ENCODE data around the gene KLHL13.
"Not testable (repeated sequence)": the region's sequence is repeated elsewhere in the genome, so short reads cannot be mapped to it uniquely, and the experiment has no call there.

KLHL13 gene, protein sequence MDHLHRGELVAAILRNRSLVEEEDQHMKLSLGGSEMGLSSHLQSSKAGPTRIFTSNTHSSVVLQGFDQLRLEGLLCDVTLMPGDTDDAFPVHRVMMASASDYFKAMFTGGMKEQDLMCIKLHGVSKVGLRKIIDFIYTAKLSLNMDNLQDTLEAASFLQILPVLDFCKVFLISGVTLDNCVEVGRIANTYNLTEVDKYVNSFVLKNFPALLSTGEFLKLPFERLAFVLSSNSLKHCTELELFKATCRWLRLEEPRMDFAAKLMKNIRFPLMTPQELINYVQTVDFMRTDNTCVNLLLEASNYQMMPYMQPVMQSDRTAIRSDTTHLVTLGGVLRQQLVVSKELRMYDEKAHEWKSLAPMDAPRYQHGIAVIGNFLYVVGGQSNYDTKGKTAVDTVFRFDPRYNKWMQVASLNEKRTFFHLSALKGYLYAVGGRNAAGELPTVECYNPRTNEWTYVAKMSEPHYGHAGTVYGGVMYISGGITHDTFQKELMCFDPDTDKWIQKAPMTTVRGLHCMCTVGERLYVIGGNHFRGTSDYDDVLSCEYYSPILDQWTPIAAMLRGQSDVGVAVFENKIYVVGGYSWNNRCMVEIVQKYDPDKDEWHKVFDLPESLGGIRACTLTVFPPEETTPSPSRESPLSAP

DNA sequence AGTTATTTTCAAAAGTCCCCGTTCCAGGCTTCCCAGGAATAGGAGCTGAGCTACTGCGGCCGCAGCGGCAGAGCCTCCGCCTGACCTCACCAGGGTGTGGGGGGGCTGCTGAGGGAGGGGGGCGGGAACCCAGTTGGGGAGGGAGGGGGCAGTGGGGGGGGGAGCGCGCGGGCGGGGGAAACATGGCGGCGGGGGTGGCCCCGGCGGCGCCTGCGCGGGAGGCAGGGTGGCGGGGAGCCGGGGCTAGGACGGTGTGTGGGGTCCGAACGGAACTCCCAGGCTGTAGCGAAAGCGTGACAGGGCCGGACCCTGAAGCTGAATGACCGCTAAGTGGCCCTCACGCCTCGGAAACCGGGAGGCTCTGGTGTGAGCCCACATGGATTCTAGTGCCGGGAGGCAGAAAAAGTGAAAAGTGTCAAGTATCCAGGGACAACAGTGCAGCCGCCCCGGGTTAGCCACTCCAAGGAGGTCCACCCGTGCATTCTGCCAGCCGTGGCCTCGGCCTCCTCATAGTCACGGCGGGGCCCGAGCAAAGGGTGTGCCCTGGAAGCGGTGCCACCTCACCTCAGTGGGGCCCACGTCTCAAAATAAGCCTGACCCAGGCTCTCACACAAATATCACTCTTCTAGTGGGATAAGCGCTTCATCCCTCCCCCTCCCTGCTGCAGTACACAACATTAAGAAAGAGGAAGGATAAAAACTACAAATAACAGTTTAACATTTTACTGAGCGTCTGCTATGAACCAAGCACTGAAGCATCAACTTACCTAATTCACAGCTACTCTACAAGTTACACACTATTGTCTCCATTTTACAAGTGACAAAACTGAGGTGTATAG, at the start of gene KLHL13:
TSS of gene KLHL13 (minus strand) at position 98 of the 838 bp plus-strand sequence. CDS start 88,337 bp downstream, outside the sequence.
- DNase-seq: peak; percentile 41

DNA sequence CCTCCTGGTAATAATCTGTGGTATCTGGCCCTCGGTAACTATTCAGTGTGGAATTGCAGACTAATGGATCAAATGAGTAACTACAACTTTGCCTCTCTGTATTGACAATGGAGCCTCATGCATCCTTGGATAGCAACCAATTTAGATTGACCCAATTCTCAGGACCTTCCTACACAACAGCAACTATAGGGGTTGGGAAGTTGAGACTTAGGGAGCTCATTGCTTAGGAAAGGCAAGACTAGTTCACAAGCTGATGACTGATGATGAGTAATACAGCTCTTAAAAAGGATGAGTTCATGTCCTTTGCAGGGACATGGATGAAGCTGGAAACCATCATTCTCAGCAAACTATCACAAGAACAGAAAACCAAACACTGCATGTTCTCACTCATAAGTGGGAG, 47.5 kb upstream of the KLHL13 start:
- in situ Hi-C loops (cut with HindIII; ENCODE audit: low pct_ligation_motif_present, low pct_unique_long_range_greater_than_20kb, low sequenced_read_pairs): no loop called here
- DNase-seq: no peak

More for the DNA sequence above, at the start of gene KLHL13:
- in situ Hi-C loops (cut with HindIII; ENCODE audit: low pct_ligation_motif_present, low pct_unique_long_range_greater_than_20kb, low sequenced_read_pairs): no loop called here

DNA sequence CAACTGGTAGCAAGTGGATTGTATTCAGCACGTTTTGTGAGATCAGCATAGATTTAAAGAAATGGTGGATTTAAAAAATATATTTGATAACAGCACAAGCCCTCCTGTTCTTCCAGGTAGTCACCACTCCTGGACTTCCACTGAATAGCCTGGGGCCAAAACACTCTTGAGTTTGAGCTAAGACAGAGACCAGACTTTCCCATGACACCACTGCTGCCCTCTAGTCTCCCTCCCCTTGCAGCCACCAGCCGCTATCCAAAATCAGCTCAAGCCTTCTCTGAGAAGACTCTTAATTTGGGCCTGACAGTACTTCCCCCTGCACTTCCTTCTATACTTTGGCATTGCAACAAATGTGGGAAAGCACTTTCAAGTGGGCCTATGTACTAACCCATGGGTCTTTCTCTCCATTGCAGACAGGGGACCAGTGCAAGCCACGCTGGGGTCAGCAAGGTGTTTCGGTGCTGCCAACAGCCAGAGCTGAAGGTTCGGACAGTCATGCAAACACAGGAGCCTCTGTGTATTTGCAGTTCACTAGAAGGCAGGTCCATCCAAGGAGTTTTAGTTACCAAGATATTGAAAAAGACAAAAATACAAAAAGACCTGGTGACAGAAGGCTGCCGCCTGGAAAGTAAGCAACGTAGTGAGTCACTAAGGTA, 40.5 kb upstream of the KLHL13 start:
- no peak for DNase-seq
- in situ Hi-C loops (cut with HindIII; ENCODE audit: low pct_ligation_motif_present, low pct_unique_long_range_greater_than_20kb, low sequenced_read_pairs): no loop called here

DNA sequence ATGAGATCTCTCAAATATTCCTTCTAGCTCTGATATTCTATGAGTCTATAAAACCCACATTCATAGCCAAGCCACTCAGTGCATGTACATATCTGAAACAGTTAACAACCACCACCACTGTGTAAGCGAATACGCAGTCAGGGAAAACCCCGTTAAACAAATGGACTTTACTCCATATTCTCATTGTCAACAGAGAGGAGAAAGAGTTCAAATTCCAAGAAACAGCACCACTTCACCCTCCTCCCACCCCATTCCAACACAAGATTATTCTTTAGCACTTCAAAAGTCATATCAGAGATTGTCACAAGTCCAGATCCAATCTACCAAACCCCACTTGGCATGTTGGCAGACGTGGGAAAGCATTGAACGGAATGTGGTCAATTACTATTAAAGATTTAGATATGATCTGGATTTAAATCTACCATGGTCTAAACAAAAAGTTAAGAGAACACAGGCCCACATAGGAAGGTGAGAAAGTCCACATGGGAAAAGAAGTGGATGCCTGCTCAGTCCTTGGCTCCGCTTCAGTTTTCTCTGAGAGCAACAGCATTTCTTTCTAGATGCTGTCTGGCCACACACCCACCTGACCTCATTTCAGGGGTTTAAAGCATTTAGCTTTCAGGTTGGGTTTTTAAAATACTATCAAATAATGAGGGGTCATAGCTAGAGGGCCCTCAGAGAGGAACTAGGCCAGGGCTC, 39.8 kb upstream of the KLHL13 start:
- DNase-seq: no peak
- in situ Hi-C loops (cut with HindIII; ENCODE audit: low pct_ligation_motif_present, low pct_unique_long_range_greater_than_20kb, low sequenced_read_pairs): no loop called here

DNA sequence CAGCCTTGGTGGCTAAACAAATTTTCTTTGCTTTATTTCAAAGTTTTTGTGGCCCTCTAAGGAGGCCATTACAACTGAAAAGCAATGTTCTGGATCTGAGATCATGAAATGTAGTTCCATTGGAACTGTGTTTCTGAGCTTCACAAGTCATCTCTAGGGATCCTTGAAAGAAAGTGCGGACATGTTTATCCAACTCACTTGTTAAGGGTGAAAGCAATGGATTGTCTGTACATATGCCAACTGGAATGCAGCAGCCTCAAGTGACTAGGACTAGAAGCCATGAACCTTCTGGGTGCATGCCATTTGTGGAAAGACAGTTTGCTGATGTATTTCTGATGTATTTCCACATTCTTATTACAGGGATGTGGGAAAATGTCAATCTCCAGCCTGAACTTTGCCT, 36.7 kb upstream of the KLHL13 start:
- in situ Hi-C loops (cut with HindIII; ENCODE audit: low pct_ligation_motif_present, low pct_unique_long_range_greater_than_20kb, low sequenced_read_pairs): no loop called here
- DNase-seq: no peak

DNA sequence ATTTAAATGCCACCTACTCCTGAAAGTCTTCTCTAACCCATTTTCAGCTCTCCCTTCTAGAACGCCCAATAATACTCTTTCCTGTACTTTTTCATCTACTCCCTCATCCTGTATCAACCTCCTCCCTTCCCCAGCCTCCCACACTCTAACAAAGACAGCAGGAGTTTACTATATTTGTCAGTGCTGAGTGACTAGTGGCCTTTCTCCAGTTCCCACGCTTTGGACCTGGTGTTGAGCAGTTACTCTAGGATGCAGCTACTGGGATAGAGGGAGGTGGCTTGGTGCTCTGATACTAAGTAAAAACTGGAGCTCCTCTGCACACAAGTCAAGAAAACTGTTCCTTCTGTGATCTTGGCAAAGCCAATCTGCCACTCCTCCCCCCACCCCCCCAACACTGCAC, 36.1 kb upstream of the KLHL13 start:
- DNase-seq: no peak
- in situ Hi-C loops (cut with HindIII; ENCODE audit: low pct_ligation_motif_present, low pct_unique_long_range_greater_than_20kb, low sequenced_read_pairs): no loop called here

DNA sequence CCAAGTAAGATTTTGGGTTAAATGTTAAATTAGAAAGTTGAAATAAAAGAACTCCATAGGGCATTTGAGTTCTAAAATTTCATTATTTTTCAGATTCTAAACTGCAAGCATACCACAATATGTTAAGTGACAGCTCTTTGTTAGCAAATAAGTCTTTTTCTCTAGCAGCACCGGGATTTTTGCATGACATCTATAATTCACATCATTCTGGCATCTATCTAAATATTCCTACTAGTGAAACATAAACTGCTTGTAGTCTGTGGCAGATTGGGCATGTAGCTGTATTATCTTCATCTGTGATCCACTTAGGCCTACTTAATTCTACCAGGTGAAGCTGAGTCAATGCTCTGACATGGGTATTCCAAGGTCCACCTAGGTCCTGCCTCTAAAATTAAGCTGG, 32.1 kb upstream of the KLHL13 start:
- in situ Hi-C loops (cut with HindIII; ENCODE audit: low pct_ligation_motif_present, low pct_unique_long_range_greater_than_20kb, low sequenced_read_pairs): no loop called here
- DNase-seq: no peak

DNA sequence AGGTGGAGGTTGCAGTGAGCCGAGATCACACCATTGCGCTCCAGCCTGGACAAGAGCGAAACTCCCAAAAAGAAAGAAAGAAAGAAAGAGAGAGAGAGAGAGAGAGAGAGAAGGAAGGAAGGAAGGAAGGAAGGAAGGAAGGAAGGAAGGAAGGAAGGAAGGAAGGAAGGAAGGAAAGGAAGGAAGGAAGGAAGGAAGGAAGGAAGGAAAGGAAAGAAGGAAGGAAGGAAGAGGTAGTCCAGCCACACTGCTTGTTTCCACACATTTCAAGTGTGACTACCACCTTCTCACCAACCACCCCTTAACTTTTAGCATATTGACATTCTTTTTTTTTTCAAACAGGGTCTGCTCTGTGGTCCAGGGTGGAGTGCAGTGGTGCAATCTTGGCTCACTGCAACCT, 31.2 kb upstream of the KLHL13 start:
- DNase-seq; in situ Hi-C loops (cut with HindIII; ENCODE audit: low pct_ligation_motif_present, low pct_unique_long_range_greater_than_20kb, low sequenced_read_pairs): not testable (repeated sequence)

DNA sequence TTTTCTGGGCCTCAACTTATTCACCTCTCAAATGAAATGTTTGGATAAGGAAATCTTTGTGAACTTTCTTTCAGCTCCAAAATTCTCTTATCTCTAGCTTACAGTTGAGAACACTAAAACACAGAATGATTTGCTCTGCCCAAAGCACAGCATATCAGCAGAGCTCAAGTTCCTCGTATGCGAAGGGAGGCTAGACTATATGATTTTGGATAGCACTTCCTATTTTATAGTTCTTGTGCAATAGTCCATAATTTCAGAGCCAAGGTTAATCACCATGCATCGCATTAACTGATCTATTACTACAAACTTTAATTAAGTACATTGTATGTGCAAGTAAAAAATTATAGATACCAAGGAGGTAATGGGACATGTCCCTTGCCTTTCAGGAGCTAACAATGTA, 27.0 kb upstream of the KLHL13 start:
- DNase-seq: no peak
- in situ Hi-C loops (cut with HindIII; ENCODE audit: low pct_ligation_motif_present, low pct_unique_long_range_greater_than_20kb, low sequenced_read_pairs): no loop called here

DNA sequence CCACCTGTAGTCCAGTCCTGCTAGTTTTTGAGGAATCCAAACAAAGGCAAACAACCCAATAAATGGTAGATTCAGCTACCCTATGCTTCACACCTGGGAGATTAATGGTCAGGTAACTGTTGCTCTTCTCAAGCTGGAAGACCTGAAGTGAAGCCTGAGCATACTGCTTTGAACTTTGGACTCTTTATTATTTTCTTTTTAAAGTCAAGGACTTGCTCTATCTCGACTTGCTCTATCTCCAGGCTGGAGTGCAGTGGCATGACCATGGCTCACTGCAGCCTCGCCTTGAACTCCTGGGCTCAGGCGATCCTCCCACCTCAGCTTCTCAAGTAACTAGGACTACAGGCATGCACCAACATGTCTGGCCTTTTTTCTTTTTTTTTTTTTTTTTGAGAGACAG, 14.7 kb upstream of the KLHL13 start:
- no peak for DNase-seq
- in situ Hi-C loops (cut with HindIII; ENCODE audit: low pct_ligation_motif_present, low pct_unique_long_range_greater_than_20kb, low sequenced_read_pairs): no loop called here

DNA sequence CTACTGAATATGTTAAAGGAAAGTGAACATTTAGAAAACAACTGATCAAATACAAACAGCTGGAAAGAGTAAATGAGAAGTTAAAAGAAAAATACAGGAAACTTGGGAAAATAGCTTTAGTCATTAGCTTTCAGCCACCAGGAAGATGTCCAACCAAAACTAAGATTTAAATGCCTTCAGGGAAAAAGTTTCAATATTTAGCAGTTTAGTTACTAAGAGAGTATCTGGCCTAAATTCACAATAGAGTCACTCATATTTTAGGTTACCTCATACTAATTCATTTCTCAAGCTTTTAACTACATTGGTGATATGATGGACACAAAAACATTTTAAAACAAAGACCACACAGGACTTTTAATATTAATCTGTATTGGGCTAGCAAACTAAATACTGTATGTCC, 13.1 kb upstream of the KLHL13 start:
- in situ Hi-C loops (cut with HindIII; ENCODE audit: low pct_ligation_motif_present, low pct_unique_long_range_greater_than_20kb, low sequenced_read_pairs): no loop called here
- DNase-seq: no peak

DNA sequence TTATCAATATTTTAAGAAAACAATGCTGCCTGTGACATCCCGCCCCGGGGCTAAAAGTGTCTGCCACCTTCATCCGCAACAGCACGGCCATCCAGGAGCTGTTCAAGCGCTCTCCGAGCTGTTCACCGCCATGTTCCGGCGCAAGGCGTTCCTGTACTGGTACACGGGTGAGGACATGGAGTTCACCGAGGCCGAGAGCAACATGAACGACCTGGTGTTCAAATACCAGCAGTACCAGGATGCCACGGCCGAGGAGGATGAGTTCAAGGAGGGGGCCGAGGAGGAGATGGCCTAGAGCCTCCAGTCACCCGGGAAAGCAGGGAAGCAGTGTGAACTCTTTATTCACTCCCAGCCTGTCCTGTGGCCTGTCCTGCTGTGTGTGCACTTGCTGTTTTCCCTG, 12.1 kb upstream of the KLHL13 start:
- DNase-seq: no peak
- in situ Hi-C loops (cut with HindIII; ENCODE audit: low pct_ligation_motif_present, low pct_unique_long_range_greater_than_20kb, low sequenced_read_pairs): no loop called here

DNA sequence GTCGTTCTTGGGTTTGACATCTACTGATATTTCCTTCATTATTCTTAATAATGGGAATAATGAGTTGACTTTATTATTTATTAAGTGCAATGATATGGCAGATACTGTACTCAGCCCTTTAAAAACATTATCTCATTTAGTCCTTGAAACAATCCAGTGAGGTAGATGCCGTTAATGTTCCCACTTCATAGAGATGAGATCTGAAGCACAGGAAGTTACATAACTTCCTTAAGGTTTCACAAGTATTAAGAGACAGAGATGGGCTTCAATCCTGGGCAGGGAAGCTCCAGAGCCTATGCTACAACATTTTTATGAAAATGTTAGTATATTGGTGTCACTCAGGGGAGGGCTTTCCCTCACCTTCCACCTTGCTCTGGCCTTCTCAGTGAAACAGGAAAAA, 9.7 kb upstream of the KLHL13 start:
- in situ Hi-C loops (cut with HindIII; ENCODE audit: low pct_ligation_motif_present, low pct_unique_long_range_greater_than_20kb, low sequenced_read_pairs): no loop called here

DNA sequence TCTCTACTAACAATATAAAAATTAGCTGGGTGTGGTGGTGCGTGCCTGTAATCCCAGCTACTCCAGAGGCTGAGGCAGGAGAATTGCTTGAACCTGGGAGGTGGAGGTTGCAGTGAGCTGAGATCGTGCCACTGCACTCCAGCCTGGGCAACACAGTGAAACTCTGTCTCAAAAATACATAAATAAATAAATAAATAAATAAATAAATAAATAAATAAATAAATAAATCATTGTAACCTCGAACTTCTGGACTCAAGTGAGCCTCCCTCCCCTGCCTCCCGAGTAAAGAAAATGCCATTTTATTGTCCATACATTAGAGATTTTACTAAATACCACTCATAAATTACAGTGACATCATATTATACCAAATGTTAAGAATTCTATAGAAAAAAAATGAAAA, 7.6 kb upstream of the KLHL13 start:
- DNase-seq; in situ Hi-C loops (cut with HindIII; ENCODE audit: low pct_ligation_motif_present, low pct_unique_long_range_greater_than_20kb, low sequenced_read_pairs): not testable (repeated sequence)

More for the DNA sequence above, 9.7 kb upstream of the KLHL13 start:
- no peak for DNase-seq

DNA sequence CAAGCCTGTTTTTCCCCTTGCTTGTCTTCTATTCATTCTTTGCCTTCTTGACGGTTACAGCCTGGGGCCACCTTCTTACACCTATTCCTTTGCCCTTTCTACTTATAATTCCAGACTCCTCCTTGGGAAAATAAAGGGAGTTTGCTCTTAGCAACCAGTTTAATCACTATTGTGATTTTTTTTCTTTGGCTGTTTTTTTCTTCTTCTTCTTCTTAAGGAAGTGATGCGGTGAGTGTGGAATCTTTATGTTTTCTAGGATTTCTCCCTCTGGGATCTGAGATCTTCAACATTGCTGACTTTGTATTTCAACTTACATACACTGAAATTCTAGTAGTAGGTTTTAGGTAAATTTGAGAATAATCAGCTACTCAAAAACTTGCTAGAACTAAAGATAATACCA, 1.1 kb upstream of the KLHL13 start:
- no peak for DNase-seq
- in situ Hi-C loops (cut with HindIII; ENCODE audit: low pct_ligation_motif_present, low pct_unique_long_range_greater_than_20kb, low sequenced_read_pairs): no loop called here

DNA sequence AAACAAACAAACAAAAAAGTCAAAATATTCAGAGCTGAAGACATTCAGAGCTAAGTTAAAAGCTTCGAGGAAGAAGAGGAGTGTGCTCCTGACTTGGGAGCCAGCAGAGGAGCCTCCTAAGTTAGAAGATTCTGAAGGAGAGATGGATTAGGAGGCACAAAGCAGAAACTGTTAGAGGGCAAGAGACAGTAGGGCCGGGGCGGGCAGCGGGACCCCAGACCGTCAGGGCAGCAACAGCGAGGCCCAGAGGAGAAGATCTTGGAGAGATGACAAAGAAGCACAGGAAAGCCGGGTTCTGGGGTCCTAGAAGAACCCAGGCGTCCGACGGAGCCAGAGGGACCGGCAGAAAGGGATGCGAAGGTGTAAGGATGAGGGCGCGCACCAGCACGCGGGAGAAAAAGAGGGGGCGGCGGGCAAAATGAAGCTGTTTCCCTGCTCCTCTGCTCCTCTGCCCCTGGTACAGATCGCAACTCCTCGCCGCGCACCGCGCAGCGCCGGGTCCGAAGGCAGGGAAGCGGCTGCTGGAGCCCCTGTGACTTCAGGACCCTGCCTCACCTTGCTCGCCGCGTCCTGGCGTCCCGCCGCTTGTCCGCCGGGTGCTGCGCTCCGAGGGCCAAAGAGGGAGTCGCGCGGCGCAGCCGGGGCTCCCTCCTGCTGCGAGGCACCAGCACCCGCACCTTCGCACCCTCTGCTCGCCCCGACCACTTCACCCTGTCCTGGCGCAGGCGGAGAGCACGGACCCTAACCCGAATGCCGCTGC, 477 bp downstream of the KLHL13 start:
- in situ Hi-C loops (cut with HindIII; ENCODE audit: low pct_ligation_motif_present, low pct_unique_long_range_greater_than_20kb, low sequenced_read_pairs): no loop called here
- no peak for DNase-seq

DNA sequence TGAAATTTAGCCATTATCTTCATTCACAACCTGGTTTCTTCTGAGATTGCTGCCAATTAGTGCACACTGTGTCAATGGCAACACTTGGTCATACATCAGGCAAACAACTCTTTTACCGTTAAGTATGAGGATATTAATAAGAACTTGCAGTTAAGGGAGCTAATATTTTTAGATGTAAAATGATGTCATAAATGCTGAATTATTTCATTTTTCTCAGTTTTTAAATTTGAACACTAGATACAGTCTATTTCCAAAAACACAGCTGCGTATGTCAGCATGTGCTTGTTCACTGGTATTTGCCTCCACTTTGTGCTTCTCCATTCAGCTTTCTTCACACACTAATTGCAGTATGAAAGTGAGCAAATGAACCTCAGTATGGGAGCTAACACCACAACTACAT, 1.6 kb downstream of the KLHL13 start:
- DNase-seq: no peak
- in situ Hi-C loops (cut with HindIII; ENCODE audit: low pct_ligation_motif_present, low pct_unique_long_range_greater_than_20kb, low sequenced_read_pairs): no loop called here

DNA sequence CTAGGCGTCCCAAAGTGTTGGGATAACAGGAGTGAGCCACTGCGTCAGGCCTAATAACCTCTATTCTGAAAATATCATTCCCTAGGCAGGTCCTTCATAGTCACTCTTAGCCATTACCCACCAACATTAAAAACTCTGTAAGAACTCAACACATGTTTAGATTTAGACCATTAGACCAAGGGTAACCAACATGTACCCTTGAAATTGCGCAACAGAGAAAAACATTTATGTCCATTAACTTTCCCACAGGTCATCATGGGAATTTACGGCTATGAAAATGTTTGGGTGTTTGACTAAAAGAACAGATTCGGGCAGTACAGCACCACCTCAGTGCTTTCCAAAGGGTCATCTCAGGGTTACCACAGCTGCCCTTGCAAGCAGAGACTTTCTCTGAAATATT, 7.5 kb downstream of the KLHL13 start:
- no peak for DNase-seq
- in situ Hi-C loops (cut with HindIII; ENCODE audit: low pct_ligation_motif_present, low pct_unique_long_range_greater_than_20kb, low sequenced_read_pairs): no loop called here
